Skeletal muscle satellite cell (primary cell): ENCODE results near the gene CEACAM5. TPM values are rescaled to one million over a fixed set of nuclear protein-coding genes. Genes with fewer than 3 reads are reported as not detected.

ENCODE experiments used
- H3K27me3 ChIP-seq: 2 replicates; pipeline ENCODE4 v1.7.0; 2013; ENCODE audit warnings: low read length; ENCODE audit not compliant: control insufficient read depth, insufficient read depth
- H3K36me3 ChIP-seq: 2 replicates; pipeline ENCODE4 v1.7.0; 2013; ENCODE audit warnings: mild to moderate bottlenecking, control low read depth, low read length; ENCODE audit not compliant: insufficient read depth
- H3K4me1 ChIP-seq: 2 replicates; pipeline ENCODE4 v1.7.0; 2013; ENCODE audit warnings: low read length; ENCODE audit not compliant: control insufficient read depth, insufficient read depth
- H3K4me2 ChIP-seq: 2 replicates; pipeline ENCODE4 v1.7.0; 2013; ENCODE audit warnings: mild to moderate bottlenecking, low read length
- H3K4me3 ChIP-seq: 2 replicates; pipeline ENCODE4 v1.7.0; 2013; ENCODE audit warnings: low read length
- H3K9ac ChIP-seq: 2 replicates; pipeline ENCODE4 v1.7.0; 2013; ENCODE audit warnings: mild to moderate bottlenecking, low read depth, low read length, moderate library complexity
- H3K9me3 ChIP-seq: replicated peaks from 2 replicates; pipeline ENCODE4 v1.7.0; 2013; ENCODE audit warnings: mild to moderate bottlenecking, control low read depth, low read length
- total RNA-seq: library from RNA; depleted of rRNA; stranded (reverse); fragments of >200 nt; gene quantifications from 2 replicates; pipeline ENCODE4 v1.2.3, GENCODE V29; 2012; rRNA removed

CEACAM5 gene
- total RNA-seq: not detected in 2 replicates

GRCh38 chr19:41708481-41708880, at the start of gene CEACAM5:
Gene CEACAM5 (plus strand): TSS chr19:41708626. CDS start chr19:41708732, 106 bp downstream.
- Histone ChIP-seq H3K4me2 (no peak within 1 kb of the TSS), H3K9ac (no peak within 1 kb of the TSS), H3K4me1 (no peaks in the 10 kb centered on the region), H3K4me3 (no peak within 1 kb of the TSS), H3K9me3 (no peaks in the 10 kb centered on the region), H3K27me3 (no peaks in the 10 kb centered on the region), H3K36me3 (no peaks in the 10 kb centered on the region)

GRCh38 chr19:41666075-41666474, 42.4 kb upstream of the CEACAM5 start:
- Histone ChIP-seq H3K36me3 (no peaks in the 10 kb centered on the region), H3K27me3 (no peaks in the 10 kb centered on the region), H3K9ac (no peak overlapping the region), H3K9me3 (peaks cover 5% of the 10 kb centered on the region), H3K4me3 (no peak overlapping the region), H3K4me1 (no peaks in the 10 kb centered on the region), H3K4me2 (no peak overlapping the region)

GRCh38 chr19:41668315-41668714, 40.1 kb upstream of the CEACAM5 start:
- Histone ChIP-seq H3K9me3 (peaks cover 5% of the 10 kb centered on the region), H3K9ac (no peak overlapping the region), H3K4me2 (no peak overlapping the region), H3K4me3 (no peak overlapping the region), H3K36me3 (no peaks in the 10 kb centered on the region), H3K4me1 (no peaks in the 10 kb centered on the region), H3K27me3 (no peaks in the 10 kb centered on the region)

- Histone ChIP-seq H3K27me3 (no peaks in the 10 kb centered on the region), H3K4me2 (no peak overlapping the region), H3K9me3 (peaks cover 5% of the 10 kb centered on the region), H3K36me3 (no peaks in the 10 kb centered on the region), H3K4me1 (no peaks in the 10 kb centered on the region), H3K9ac (no peak overlapping the region), H3K4me3 (no peak overlapping the region)
These were observed 37.7 kb upstream of the CEACAM5 start for GRCh38 chr19:41670755-41671154.

- no peaks in the 10 kb centered on the region for H3K9me3 ChIP-seq
- no peak overlapping the region for H3K4me2 ChIP-seq
- no peak overlapping the region for H3K9ac ChIP-seq
- no peaks in the 10 kb centered on the region for H3K4me1 ChIP-seq
- no peak overlapping the region for H3K4me3 ChIP-seq
- H3K36me3 ChIP-seq: no peaks in the 10 kb centered on the region
- peaks cover 5% of the 10 kb centered on the region for H3K27me3 ChIP-seq
These were observed 36.9 kb upstream of the CEACAM5 start for GRCh38 chr19:41671486-41671885.

GRCh38 chr19:41682437-41682836, 26.0 kb upstream of the CEACAM5 start:
- Histone ChIP-seq H3K27me3 (peaks cover under 1% of the 10 kb centered on the region), H3K4me3 (no peak overlapping the region), H3K4me2 (no peak overlapping the region), H3K9ac (no peak overlapping the region), H3K36me3 (no peaks in the 10 kb centered on the region), H3K4me1 (no peaks in the 10 kb centered on the region), H3K9me3 (no peaks in the 10 kb centered on the region)

- H3K4me2 ChIP-seq: no peak overlapping the region
- no peaks in the 10 kb centered on the region for H3K36me3 ChIP-seq
- H3K9ac ChIP-seq: no peak overlapping the region
- H3K4me1 ChIP-seq: no peaks in the 10 kb centered on the region
- no peaks in the 10 kb centered on the region for H3K9me3 ChIP-seq
- H3K4me3 ChIP-seq: no peak overlapping the region
- no peaks in the 10 kb centered on the region for H3K27me3 ChIP-seq
These were observed 21.0 kb upstream of the CEACAM5 start for GRCh38 chr19:41687419-41687818.

- H3K9me3 ChIP-seq: no peaks in the 10 kb centered on the region
- no peak within 1 kb of the TSS for H3K4me3 ChIP-seq
- no peak within 1 kb of the TSS for H3K4me2 ChIP-seq
- H3K27me3 ChIP-seq: no peaks in the 10 kb centered on the region
- H3K36me3 ChIP-seq: no peaks in the 10 kb centered on the region
- H3K4me1 ChIP-seq: no peaks in the 10 kb centered on the region
- H3K9ac ChIP-seq: no peak within 1 kb of the TSS
These were observed 20.3 kb upstream of the CEACAM5 start, which contains the start of gene CEACAM7 for GRCh38 chr19:41688098-41688497. Gene CEACAM7 (minus strand): TSS chr19:41688270. CDS start chr19:41688165, 105 bp downstream.

GRCh38 chr19:41688687-41689086, 19.7 kb upstream of the CEACAM5 start:
- Histone ChIP-seq H3K9ac (no peak overlapping the region), H3K4me2 (no peak overlapping the region), H3K36me3 (no peaks in the 10 kb centered on the region), H3K4me3 (no peak overlapping the region), H3K4me1 (no peaks in the 10 kb centered on the region), H3K27me3 (no peaks in the 10 kb centered on the region), H3K9me3 (no peaks in the 10 kb centered on the region)

GRCh38 chr19:41689993-41690800, 18.2 kb upstream of the CEACAM5 start:
- no peaks in the 10 kb centered on the region for H3K36me3 ChIP-seq

GRCh38 chr19:41690801-41691065, 17.7 kb upstream of the CEACAM5 start:
- Histone ChIP-seq H3K9ac (no peak overlapping the region), H3K27me3 (no peaks in the 10 kb centered on the region), H3K36me3 (no peaks in the 10 kb centered on the region), H3K4me3 (no peak overlapping the region), H3K4me2 (no peak overlapping the region), H3K9me3 (no peaks in the 10 kb centered on the region), H3K4me1 (no peaks in the 10 kb centered on the region)

More at GRCh38 chr19:41689993-41690800, 18.2 kb upstream of the CEACAM5 start:
- H3K9me3 ChIP-seq: no peaks in the 10 kb centered on the region
- H3K4me3 ChIP-seq: no peak overlapping the region
- H3K4me1 ChIP-seq: no peaks in the 10 kb centered on the region
- no peaks in the 10 kb centered on the region for H3K27me3 ChIP-seq
- no peak overlapping the region for H3K9ac ChIP-seq
- no peak overlapping the region for H3K4me2 ChIP-seq
